NCI-H1694 (cell line): Measurements from ENCODE around the gene QRFP.

ENCODE experiments used
- DNase-seq: peaks from one replicate; lab custom pipeline; 2025; lab: John Stamatoyannopoulos, UW

Gene QRFP

DNA sequence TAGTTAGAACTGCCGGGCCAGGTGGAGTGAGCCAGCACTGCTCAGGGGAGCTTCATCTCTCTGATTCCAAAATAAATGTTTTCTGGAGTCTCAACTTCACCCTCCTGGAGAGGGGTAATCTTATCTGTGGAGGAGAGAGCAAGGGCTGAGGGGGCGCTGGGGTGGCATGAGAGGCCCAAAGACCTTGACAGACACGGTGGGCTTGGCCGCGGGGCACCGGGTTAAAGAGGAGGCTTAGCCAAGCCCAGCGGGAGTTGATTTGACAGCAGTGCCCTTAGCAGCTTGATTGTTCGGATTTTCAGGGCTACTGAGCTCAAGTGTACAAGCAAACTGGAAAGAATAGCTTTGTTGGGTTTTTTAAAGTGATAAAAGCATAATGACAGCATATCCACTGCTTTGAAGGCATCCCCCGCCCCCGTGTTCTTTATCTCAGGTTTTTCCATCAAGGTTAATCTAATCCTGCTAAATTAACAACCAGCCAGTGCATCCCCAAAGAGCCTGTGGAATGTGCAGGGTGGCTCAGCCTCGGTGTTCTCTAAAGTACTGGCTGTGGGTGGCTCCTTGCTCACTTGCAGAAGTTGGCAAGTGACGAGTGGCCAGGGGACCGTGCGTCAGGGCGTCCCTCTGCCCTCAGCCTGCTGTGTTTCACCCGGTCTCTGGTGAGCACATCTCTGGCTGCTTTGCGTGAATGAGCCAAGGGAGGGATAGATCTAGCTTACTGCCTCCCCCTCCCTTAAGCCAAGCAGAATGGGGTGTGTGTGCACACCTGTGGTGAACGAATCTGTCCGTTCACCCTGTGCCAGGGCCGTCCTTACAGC, 5.5 kb downstream of the QRFP start:
- no peak for DNase-seq

- no peak for DNase-seq
Measured at GRCh38 chr9:130890124-130890523, 6.5 kb downstream of the QRFP start.

GRCh38 chr9:130888146-130888885, 8.3 kb downstream of the QRFP start:
- no peak for DNase-seq

DNA sequence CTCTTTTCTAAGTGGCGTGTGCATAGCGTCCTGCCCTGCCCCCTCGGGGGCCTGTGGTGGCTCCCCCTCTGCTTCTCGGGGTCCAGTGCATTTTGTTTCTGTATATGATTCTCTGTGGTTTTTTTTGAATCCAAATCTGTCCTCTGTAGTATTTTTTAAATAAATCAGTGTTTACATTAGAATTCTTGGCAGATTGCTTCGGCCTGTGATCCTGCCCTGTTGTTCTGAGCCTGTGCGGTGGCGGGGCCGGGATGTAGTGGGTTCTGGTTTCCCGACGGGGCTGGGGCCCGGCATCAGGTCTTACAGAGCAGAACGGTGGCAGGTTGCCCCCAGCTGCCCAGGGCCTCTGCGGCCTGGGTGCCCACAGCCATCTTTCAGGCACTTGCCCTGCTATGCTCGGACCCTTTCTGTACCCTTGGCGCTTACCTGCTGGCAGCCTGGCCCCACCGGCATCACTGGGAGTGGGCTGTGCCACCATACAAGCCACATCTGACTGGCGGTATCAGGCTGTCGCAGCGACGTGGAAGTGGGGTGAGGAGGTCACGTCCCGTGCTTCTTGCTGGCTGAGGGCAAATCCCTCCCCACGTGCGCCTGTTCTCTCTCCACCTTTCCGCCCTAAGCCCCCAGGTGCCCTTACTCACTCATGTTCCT, 9.0 kb downstream of the QRFP start:
- no peak for DNase-seq

- DNase-seq: no peak
Measured at GRCh38 chr9:130886981-130887380, 9.6 kb downstream of the QRFP start.

- no peak for DNase-seq
Measured at GRCh38 chr9:130885484-130886375, 10.9 kb downstream of the QRFP start.

- no peak for DNase-seq
Measured at GRCh38 chr9:130884542-130885483, 11.8 kb downstream of the QRFP start.

- no peak for DNase-seq
Measured at GRCh38 chr9:130884111-130884531, 12.5 kb downstream of the QRFP start.

DNA sequence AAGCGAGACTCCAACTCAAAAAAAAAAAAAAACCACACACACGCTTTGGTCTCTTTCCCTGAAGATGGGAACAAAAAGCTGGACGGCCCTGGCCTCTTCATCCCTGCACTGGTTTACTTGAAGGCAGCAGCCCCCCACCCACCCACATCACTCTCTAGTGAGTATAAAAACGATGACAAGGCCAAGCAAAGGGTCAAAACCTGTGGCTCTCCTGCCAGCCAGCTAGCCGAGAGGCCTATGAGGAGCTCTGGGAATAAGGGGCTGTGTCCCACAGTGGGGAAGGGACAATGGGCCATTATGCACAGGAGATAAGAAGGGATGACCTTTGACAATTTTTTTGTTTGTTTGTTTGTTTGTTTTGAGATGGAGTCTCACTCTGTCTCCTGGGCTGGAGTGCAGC, 13.1 kb downstream of the QRFP start:
- no peak for DNase-seq

- DNase-seq: no peak
Measured at GRCh38 chr9:130882696-130883225, 13.9 kb downstream of the QRFP start.

DNA sequence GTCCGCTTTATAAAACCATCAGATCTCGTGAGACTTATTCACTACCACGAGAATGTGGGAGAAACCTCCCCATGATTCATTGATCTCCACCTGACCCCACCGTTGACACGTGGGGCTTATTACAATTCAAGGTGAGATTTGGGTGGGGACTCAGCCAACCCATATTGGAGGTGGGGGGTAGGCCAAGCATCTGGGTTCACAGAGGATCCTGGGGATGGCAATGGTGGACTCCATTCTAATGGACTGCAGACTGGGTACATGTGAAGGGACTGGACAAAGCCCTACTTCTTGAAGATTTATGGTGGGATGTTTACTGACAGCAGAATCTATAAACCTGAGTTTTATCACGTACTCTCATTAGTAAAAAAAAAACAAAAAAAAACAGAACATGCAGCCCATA, 15.1 kb downstream of the QRFP start:
- DNase-seq: no peak

GRCh38 chr9:130880599-130881220, 15.9 kb downstream of the QRFP start:
- DNase-seq: no peak

DNA sequence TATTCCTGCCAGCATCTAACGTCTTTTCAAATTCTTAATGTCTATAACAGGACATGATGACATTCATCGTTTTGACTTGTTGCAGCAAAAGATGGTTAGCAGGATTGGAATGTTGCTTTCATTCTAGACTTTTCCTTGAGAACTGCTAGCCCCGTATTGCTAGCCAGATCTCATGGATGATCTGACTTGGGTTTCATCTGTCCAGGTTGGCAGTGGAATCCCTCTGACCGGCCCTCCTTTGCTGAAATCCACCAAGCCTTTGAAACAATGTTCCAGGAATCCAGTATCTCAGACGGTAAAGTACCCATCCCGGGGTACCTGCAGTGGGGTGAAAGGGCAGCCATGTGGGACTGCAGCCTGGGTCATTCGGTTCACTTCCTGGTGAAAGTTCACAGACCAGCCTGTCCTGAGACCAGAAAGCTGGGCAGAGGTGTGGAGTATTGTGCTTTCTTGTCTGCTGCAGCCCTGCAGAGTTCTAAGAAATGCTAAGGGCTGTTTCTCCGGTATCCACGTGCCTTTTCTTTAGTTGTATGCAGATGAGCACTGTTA, 16.7 kb downstream of the QRFP start:
- no peak for DNase-seq

DNA sequence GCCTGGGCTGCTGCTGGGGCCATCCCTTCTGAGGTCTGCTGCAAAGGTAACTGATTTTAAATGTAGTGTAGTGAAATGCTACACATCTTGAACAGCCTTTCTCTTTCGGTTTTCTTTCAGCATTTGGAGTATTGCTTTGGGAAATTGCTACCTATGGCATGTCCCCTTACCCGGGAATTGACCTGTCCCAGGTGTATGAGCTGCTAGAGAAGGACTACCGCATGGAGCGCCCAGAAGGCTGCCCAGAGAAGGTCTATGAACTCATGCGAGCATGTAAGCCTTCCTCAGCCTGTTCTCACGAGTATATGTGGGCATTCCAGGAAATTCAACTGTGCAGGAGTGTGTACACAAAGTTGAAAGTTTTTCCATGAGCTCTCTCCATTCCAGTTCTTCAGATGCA, 18.3 kb downstream of the QRFP start:
- DNase-seq: no peak

DNA sequence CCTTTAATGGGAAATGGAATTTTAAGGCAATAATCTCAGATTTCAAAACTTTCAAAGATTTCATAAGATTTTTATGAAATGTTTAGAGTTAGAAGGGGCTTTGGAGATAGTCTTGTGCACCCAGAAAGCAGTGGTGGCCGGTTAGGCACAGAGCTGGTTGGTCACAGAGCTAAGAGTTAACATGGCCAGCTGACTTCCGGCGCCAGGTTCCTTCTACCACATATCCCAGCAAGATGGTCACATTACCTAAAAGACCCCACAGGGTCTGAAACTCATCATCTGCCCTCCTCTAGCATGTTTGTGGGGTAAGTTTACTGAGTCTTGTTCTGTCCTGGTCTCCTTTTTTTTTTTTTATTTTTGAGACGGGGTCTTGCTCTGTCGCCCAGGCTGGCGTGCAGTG, 19.3 kb downstream of the QRFP start:
- no peak for DNase-seq

DNA sequence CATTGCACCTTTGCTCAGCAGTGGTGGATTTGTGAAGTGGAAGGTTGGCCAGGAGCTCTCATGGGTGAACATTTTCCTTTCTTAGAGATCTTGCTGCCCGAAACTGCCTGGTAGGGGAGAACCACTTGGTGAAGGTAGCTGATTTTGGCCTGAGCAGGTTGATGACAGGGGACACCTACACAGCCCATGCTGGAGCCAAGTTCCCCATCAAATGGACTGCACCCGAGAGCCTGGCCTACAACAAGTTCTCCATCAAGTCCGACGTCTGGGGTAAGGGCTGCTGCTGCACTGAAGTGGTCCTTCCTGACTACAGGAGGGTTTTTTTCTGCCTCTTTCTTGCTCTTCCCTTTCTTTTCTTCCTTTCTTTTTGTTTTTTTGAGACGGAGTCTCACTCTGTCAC, 21.8 kb downstream of the QRFP start:
- no peak for DNase-seq

- DNase-seq: no peak
Measured at GRCh38 chr9:130873966-130874365, 22.6 kb downstream of the QRFP start.

DNA sequence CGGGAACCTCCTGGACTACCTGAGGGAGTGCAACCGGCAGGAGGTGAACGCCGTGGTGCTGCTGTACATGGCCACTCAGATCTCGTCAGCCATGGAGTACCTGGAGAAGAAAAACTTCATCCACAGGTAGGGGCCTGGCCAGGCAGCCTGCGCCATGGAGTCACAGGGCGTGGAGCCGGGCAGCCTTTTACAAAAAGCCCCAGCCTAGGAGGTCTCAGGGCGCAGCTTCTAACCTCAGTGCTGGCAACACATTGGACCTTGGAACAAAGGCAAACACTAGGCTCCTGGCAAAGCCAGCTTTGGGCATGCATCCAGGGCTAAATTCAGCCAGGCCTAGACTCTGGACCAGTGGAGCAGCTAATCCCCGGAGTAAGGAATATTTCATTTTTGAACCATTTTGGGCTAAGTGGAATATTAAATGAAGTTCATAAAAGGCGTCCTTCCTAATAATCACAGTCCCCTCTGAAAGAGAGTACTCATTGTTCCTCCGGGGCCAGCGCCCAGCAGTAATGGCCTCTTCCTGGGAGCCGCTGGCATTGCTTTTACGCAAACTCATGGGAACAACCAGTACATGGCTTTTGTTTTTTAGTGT, 23.6 kb downstream of the QRFP start:
- no peak for DNase-seq

DNA sequence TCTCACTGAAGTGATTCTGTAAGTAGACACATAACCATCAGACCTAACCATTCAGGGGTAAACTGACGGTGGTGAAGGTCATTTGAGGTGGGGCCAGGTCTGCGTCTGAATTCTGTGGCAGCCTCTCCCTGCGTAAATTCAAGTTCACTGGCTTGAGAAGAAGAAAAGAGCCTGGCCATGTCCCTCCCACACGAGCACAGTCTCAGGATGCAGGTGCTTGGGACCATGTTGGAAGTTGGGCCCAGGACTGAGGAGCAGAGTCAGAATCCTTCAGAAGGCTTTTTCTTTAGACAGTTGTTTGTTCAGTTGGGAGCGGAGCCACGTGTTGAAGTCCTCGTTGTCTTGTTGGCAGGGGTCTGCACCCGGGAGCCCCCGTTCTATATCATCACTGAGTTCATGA, 24.1 kb downstream of the QRFP start:
- DNase-seq: no peak
